GM10248 (cell line): ENCODE data around the gene WFIKKN2.

Source experiments
- CTCF ChIA-PET: fragments of 300-600 bp; sonication (Branson Sonifier 250); formaldehyde crosslinking; extraction: SDS; loops from one replicate; lab custom pipeline; 2021; ENCODE audit warnings: antibody characterized with exemption; lab: Yijun Ruan, JAX
- POLR2A ChIA-PET: fragments of 350-650 bp; sonication (Branson Sonifier 250); formaldehyde crosslinking; extraction: SDS; loops from one replicate; lab custom pipeline; 2020; ENCODE audit warnings: antibody characterized with exemption; lab: Yijun Ruan, JAX
- DNase-seq: peaks from one replicate; pipeline ENCODE4 v3.0.0; 2012; ENCODE audit errors: extremely low spot score
- CTCF ChIP-seq: IDR thresholded peaks from 2 replicates; pipeline ENCODE4 v1.5.1; 2012; ENCODE audit warnings: mild to moderate bottlenecking, low read depth; ENCODE audit errors: extremely low read depth, missing control alignments, control extremely low read depth

The WFIKKN2 gene

GRCh38 chr17:50881182-50881581, 45.8 kb downstream of the WFIKKN2 start:
- CTCF ChIA-PET, result no interaction called here
- POLR2A ChIA-PET, result no interaction called here
- no peak for TF ChIP-seq CTCF
- no peak for DNase-seq

GRCh38 chr17:50882851-50883250, 47.5 kb downstream of the WFIKKN2 start:
- POLR2A ChIA-PET, result interaction anchor here (2.0 kb wide), 1 partner anchor 17 kb away, joined by 8 read pairs; the partner anchor contains the start of gene TOB1

GRCh38 chr17:50883850-50884438, 48.6 kb downstream of the WFIKKN2 start:
- POLR2A ChIA-PET, result interaction anchor here (2.0 kb wide), 1 partner anchor 18 kb away, joined by 8 read pairs; the partner anchor contains the start of gene TOB1
- no peak for TF ChIP-seq CTCF
- DNase-seq, result peak; percentile 49
- CTCF ChIA-PET, result interaction anchor here (0.8 to 1.8 kb wide), 8 partner anchors 11 to 101 kb away, joined by 3 to 5 read pairs (median 3); no protein-coding TSS in a partner anchor

More at GRCh38 chr17:50882851-50883250, 47.5 kb downstream of the WFIKKN2 start:
- DNase-seq, result no peak
- TF ChIP-seq CTCF, result no peak
- CTCF ChIA-PET, result no interaction called here

- TF ChIP-seq CTCF, result no peak
- ChIA-PET POLR2A (interaction anchor here (2.0 kb wide), 1 partner anchor 19 kb away, joined by 8 read pairs; the partner anchor contains the start of gene TOB1), CTCF (interaction anchor here (0.8 to 1.8 kb wide), 10 partner anchors 10 to 102 kb away, joined by 3 to 5 read pairs (median 3); no protein-coding TSS in a partner anchor)
- DNase-seq, result no peak
Observed at GRCh38 chr17:50884439-50885311, 49.3 kb downstream of the WFIKKN2 start.

DNA sequence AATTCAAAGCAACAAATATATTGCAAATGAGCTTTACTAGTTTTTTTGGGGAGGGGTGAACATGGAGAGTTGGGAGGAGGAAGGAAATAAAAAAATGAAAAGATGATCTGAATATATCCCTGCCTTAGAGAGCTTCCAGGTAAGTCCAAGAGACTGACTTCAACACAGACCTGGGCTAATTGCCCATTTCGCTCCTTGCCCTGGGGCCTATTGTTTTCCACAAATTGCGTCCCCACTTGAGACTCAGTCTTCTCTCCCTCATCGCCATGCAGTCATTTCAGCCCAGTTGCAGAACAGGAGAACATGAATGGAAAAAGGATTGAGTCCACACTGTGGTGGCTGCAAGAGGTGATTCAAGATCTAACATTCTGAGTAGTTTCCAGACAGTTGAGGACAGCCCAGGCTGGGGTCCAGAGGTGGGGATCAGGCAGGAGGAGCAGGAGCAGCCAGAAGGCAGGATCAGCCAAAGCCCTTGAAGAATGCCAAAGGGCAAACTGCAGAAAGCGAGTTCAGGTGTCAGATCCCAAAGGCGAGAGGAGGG, 52.4 kb downstream of the WFIKKN2 start:
- TF ChIP-seq CTCF, result no peak
- CTCF ChIA-PET, result interaction anchor here (1.1 to 1.5 kb wide), 4 partner anchors 15 to 104 kb away, joined by 3 to 4 read pairs (median 3); no protein-coding TSS in a partner anchor

More for the DNA sequence above, 52.4 kb downstream of the WFIKKN2 start:
- POLR2A ChIA-PET, result interaction anchor here (1.1 kb wide), 1 partner anchor 22 kb away, joined by 4 read pairs; the partner anchor contains the start of gene TOB1
- DNase-seq, result no peak
